Stimulated activated CD4-positive, alpha-beta T cell treated with anti-CD3 and anti-CD28 coated beads, TNF-alpha, amount 100 ng/mL, for 48 hours (primary cell): Measurements from ENCODE around the gene EMILIN1.
"Not testable (repeated sequence)": the region's sequence is repeated elsewhere in the genome, so short reads cannot be mapped to it uniquely, and the experiment has no call there.

Experiments
- DNase-seq, 3 donors: peaks; one replicate each; pipeline ENCODE4 v3.0.0-alpha.2; 2020; ENCODE audit warnings: low read depth in 3 of 3

Gene EMILIN1

DNA sequence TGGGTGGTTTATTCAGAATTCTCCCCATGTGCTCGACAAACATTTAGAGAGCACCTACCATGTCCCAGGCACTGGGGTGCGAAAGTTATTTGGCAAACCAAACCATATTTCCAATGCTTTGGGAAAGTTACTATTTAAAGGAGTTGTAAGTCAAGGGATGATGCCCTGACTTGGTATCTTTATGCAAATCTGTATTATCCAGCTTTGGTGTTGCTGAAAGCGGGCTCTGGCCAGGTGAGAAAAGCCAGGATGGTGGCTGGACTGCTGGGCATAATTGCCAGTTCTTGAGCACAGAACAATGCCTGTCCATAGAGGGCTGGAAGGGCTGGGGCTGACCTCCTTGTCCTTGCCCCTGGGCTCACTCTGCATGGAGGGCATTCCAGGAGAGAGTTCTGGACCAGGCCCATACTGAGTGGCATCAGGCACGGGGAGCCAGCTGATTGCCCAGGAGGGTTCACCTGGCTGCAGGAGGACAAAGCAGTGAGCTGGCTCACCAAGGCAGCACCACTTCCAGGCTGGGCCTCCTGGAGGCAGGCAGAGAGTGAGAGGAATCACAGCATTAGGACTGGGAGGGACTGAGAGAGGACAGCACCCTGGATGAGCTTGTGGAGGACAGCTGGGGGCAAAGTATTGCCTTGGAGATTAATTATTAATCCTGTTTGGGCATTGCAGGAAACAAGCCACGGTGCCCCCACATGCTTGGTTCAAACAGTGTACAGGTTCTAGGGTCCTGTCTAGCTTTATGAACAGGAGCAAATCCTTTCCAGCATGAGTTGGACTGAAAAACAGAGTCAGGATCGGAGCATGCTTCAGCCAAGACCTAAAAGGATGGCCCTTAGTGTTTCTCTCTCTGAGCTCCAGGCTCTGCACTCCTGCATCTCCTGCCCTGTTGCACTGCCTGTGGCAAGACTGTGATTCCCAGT is 15.3 kb downstream of the EMILIN1 start:
- DNase-seq = no peak

DNA sequence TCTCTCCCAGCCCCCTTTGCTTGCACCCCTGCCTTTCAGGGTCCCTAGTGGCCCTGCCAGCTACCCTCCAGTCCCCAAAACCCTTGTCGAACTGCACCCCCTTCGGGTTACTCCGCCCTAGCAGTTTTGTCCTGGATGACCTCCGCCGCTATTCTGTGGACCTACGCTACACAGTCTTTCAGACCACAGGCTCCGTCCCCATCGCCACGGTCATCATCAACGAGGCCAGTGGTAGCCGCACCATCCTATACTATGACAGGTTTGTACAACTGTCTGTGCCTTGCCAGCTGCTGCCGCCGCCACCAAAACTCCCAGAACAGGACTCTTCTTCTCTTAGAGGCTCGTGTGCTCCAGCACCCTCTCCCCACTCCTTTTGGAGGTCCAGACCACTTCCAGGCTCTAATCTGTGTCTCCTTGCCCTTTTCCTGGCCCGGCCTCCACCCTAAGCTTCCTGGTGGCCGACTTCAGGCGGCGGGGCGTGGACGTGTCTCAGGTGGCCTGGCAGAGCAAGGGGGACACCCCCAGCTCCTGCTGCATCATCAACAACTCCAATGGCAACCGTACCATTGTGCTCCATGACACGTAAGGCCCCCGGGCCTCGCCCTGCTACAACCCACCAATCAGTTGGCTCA is 16.1 kb downstream of the EMILIN1 start:
- DNase-seq = no peak

DNA sequence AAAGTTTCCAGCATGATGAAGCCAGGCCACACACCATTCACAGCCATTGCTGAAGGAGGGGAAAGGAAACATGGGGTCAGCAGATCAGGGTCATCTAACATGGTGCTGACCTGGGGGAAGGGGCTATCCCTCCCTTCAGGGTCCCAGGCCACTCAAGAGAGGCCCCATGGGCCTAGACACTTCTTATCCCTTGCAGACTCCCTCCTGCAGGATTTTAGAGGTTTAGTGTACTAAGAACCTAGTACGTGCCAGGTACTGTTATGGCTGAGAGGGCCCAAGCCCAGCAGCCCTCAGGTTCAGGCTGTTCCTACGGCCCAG is 17.0 kb downstream of the EMILIN1 start:
- no peak for DNase-seq

- DNase-seq = no peak
Observed at GRCh38 chr2:27095745-27096651, 17.6 kb downstream of the EMILIN1 start.

- DNase-seq = no peak
Observed at GRCh38 chr2:27096748-27097297, 18.4 kb downstream of the EMILIN1 start.

DNA sequence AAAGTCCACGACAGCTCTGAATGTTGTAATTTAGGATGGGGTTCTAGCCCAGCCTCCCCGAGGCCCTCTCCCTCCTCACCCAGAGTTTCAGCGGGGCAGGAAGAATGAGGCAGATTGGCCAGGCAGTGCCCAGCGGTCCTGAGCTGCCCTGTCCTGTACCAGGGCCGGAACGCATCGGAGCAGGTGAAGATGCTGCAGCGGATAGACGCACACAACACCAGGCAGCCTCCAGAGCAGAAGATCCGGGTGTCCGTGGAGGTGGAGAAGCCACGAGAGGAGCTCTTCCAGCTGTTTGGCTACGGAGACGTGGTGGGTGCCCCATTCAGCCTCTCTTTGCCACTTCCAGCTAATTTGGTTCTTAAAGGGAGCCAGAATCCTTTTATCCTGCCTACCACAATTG is 18.9 kb downstream of the EMILIN1 start:
- no peak for DNase-seq

GRCh38 chr2:27099334-27099955 is 21.0 kb downstream of the EMILIN1 start:
- no peak for DNase-seq

- no peak for DNase-seq
Observed at GRCh38 chr2:27100036-27100435, 21.6 kb downstream of the EMILIN1 start.

GRCh38 chr2:27102329-27102728 is 23.9 kb downstream of the EMILIN1 start:
- DNase-seq = no peak

- DNase-seq = no peak
Observed at GRCh38 chr2:27105981-27106380, 27.6 kb downstream of the EMILIN1 start.

DNA sequence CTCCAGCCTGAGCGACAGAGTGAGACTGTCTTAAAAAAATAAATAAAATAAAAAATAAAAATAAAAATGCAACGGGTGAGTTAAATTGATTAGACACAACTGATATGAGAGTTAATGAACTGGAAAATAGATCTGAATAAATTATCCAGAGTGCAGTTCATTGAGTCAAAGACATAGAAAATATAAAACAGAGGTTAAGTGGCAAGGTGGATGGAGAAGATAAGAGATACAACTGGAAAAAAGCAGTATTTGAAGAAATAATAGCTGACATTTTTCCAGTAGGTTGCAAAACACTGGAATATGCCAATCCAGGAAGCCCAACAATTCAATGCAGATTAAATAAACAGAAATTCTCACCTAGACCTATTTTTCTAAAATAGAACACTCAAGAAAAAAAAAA is 29.8 kb downstream of the EMILIN1 start:
- DNase-seq = no peak

- no peak for DNase-seq
Observed at GRCh38 chr2:27109083-27109482, 30.7 kb downstream of the EMILIN1 start.

DNA sequence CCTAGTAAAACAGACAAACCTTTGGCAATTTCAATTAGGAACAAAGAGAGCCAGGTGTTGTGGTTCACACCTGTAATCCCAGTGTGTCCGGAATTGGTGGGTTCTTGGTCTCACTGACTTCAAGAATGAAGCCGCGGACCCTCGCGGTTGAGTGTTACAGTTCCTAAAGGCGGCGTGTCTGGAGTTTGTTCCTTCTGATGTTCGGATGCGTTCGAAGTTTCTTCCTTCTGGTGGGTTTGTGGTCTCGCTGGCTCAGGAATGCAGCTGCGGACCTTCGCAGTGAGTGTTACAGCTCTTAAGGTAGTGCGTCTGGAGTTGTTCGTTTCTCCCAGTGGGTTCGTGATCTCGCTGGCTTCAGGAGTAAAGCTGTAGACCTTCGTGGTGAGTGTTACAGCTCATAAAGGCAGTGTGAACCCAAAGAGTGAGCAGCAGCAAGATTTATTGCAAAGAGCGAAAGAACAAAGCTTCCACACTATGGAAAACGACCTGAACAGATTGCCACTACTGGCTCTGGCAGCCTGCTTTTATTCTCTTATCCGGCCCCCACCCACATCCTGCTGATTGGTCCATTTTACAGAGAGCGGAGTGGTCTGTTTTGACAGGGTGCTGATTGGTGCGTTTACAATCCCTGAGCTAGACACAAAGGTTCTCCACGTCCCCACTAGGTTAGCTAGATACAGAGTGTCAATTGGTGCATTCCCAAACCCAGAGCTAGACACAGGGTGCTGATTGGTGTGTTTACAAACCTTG is 32.4 kb downstream of the EMILIN1 start:
- not testable (repeated sequence) for DNase-seq

GRCh38 chr2:27111392-27112078 is 33.1 kb downstream of the EMILIN1 start:
- DNase-seq = not testable (repeated sequence)

DNA sequence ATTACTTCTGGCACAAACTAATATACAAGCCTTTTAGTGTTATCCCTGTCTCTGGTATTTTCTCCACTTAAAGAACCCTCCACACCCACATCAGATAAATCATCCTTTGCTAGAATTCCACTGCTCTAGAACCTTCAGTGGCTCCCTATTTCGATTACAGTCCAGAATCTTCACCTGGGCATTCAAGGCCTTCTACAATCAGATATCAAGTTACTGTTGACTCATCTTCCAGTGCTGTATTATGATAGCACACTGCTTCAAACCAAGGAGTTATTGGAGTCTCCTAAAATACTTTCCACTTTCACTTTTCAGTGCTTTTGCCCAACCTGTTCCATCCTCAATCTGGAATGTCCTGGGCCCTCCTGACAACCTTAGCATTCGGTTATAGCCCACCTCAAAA is 37.1 kb downstream of the EMILIN1 start:
- DNase-seq = no peak

DNA sequence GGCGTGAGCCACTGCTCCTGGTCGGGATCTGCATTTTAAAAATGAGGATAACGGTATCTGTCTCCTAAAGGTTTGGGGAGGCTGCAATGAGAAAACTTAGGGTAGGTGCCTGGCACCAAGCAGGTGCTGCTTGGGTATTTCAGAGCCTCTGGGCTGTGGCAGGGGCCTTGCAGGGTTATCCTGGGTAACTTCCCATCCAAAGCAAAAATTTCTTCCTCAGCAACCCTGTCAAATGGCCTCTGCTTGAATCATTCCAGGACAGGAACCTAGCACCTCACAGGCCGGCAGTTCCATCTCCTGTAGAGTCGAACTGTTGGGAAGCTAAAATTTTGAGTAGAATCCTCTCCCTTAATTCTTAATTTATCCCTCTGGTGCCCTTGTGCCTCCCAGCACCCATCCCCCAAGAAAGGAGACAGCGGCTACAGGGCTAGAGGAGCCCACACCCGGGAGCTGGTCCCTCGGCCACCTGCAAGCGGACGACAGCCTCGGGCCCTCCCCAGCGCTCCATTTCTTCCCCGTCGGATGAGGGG is 39.6 kb downstream of the EMILIN1 start:
- DNase-seq = no peak

DNA sequence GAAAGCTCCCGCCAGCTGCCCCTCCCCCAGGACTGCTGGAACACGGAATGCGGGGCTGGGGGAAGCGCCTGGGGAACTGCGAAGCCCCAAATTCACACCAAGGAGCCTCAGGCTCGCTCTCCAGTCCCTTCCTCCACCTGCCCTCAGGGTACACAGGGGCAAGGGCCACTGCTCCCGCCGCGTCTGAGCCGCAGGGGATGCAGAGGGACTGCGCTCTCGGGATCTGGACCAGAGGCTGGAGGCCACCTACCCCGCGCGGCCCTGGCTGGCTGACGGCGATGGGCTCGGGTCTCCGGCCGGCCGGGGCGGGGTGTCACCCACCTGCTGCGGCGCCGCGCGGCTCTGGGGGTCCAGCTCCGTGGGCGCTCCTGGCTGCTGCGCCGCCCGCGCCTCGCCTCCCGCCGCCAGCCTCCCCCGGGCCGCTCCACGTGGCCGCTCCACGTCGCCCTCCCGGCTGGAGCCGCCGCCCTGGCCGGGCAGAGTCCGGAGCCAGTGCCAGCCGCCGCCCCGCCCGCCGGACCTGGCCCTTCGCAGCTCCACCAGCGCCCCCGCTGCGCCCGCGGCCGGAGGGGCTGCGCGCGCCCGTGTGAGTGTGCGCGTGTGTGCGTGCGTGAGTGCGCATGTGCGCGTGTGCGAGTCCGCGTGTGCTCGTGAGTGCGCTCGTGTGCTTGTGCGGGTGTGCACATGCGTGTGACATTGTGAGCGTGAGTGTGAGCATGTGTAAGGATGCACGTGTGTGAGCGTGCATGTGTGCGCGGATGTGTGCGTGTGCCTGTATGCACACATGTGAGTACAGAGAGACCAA is 40.3 kb downstream of the EMILIN1 start, which contains the start of gene CGREF1:
CGREF1 (minus strand) TSS at position 604 of the 805 bp plus-strand sequence. CDS start 14,762 bp downstream, outside the sequence.
- no peak for DNase-seq

- DNase-seq = not testable (repeated sequence)
Observed at GRCh38 chr2:27119330-27119670, 40.9 kb downstream of the EMILIN1 start.

GRCh38 chr2:27121906-27122305 is 43.5 kb downstream of the EMILIN1 start:
- DNase-seq = no peak
